GM15510 (cell line): ENCODE results near the gene KLKB1.

ENCODE experiments used
- POLR2A ChIP-seq: IDR thresholded peaks from 3 replicates; pipeline ENCODE4 v1.6.1; 2011; ENCODE audit warnings: borderline replicate concordance; ENCODE audit not compliant: insufficient read length; ENCODE audit errors: extremely low read depth

KLKB1 gene

DNA sequence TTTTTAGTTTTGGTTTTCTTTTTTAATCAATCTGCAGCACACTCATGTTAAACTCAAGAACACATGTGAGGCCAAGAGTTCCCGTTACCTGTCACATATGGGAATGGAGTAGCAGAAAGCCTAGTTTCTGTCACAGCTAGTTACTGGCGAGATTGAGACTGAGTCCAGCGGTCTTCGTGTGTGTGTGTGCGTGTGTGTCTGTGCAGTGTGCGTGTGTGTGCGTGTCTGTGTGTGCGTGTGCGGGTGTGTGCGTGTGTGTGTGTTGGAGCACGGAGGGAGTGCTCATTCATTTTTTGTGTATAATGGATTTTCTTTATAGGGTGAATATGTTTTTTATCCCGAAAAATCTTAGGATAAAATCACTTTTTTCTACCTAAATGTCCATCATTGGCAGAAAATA lies 57.8 kb downstream of the KLKB1 start:
- no peak for TF ChIP-seq POLR2A

GRCh38 chr4:186286581-186286980 lies 59.3 kb downstream of the KLKB1 start:
- no peak for TF ChIP-seq POLR2A

DNA sequence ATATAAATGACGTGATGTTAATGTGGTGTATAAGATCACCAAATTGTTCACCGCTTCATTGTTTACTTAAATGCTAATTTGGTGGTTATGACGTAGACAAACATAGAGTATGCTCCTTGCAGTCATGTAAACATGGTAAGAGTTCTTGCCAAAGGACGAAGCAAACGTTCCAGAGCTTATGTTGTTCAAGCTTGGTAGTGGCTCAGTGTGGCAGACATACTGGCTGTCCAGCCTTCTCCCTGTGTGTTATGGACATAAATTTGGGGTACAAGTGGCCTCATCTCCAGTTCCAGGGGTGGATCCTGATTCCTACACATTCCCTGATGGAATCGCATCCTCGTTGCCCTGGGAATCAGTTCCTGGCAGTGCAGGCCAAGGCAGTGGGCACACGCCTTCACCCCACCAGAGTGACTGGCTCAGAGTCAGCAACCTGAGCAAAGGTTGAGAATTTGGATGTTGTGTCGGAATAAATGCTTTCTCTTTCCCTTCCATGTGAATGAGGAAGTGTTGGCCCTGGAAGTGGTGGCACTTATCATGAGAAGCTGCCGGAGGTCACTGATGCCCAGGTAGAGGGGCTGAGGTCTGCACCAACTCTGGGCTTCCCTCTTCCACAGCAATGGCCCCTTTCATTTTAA lies 64.1 kb downstream of the KLKB1 start:
- no peak for TF ChIP-seq POLR2A

DNA sequence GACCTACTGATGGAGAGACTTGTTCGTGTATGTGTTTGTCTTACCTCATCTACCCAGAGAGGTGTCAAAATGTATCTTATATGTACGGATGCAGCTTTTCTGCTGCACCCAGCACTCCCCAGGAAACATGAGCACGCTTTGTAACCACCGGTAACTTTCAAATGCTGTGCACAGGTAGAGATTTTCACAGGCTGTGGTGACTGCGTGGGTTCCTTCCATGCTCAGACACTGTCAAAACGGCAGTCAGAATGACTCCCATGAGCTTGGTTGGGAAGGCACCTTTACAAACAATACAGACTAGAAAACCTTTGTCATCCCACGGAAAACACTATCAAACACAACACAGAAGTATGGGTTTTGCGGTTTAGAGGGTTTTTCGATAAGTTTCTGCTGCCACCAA lies 66.9 kb downstream of the KLKB1 start:
- TF ChIP-seq POLR2A: no peak

DNA sequence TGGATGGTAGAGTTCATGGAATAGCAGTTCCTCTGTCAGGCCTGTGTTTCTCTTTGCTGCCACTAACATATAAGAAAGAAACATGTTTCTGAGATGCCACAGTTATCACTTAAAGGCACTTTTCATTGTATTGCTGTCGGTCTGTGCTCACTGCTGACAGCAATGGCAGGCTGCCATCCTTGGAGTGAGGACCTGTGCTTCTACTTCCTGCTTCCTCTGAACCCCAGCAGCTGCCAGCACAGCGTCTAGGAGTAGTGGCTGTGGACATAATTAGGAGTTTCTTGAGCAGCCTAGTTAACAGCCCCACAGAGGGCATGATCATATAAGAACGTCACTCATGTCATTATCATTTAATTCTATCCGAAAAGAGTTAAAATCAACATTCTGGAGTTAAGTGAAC lies 69.2 kb downstream of the KLKB1 start:
- no peak for TF ChIP-seq POLR2A

DNA sequence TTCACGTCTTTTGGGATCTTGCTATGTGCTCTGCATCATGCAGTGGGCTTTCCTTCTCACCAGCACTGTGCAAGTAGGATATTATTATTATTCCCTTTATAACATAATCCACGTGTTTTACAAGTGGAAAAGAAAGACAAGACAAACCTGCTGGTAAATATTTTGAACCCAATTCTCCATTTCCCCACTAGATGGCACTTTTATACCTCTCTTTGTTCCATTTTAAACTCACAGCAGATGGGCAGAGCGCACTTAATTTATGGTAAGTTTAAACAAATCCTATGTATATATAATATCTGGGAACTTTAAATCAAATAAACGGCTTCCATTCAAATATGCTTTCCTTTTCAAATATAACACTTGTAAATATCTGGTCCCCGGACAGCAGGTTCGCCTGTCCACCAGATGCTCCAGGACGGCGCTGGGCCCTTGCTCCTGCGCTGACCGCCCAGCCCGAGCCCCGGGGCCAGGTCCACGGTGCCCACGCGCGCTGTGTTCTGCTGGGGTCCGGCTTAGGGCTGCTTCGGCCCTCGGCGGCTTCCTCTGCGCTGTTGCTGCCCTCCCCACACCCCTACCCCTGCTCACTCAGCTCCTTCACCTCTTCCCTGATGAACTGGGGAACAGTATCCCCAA lies 69.8 kb downstream of the KLKB1 start:
- TF ChIP-seq POLR2A: no peak

GRCh38 chr4:186298031-186298647 lies 70.8 kb downstream of the KLKB1 start:
- no peak for TF ChIP-seq POLR2A

- TF ChIP-seq POLR2A: no peak
Observed at GRCh38 chr4:186299291-186299690, 72.0 kb downstream of the KLKB1 start.

DNA sequence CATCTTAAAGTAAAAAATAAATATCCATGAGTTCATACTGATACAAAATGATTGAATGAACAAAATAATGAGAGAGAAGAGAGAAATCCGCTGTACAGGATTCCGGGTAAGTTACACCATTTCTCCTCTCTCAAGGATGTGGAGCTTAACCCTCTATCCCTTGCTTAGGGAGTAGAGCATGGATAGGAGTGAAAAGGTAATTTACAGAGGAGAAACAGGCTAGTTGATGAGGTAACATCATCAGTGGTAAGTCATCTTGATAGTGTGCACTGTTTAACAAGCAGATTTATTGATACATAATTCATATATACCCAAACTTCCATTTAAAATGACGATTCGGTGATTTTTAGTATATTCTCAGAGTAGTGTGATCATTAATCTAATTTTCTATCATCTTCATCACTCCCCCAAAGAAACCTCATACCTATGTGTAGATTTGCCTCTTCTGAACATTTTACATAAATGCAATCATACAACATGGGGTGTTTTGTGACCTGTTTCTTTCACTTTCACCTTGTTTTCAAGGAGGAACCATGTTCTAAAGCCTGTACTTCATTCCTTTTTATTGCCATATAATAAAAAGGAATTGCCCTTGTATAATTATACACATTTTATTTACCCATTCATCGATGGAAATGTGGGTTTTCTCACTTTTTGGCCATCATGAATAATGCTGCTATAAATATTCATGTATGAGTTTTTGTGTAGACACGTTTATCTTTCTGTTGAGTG lies 73.5 kb downstream of the KLKB1 start:
- TF ChIP-seq POLR2A: no peak

GRCh38 chr4:186304216-186304615 lies 76.9 kb downstream of the KLKB1 start:
- TF ChIP-seq POLR2A: no peak

- TF ChIP-seq POLR2A: no peak
Observed at GRCh38 chr4:186304866-186305505, 77.7 kb downstream of the KLKB1 start.

DNA sequence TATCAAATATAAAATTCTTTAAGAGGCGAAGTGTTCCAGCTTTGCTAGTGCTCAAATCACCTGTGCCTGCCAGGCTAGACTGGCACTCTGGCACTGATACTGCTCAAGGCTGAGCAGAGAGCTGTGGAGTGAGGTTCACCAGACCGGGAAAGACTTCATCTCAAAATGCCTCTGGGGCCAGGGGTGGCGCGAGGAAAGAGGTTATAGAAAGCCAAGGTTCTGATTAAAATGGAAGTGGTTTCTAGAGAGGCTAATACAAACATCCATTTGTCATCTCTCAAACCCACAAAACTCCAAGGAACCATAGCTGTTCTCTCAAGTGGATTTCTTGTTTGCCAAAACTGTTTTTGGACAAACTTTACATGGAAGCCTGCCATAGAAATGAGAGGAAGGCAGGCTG lies 80.2 kb downstream of the KLKB1 start:
- TF ChIP-seq POLR2A: no peak

DNA sequence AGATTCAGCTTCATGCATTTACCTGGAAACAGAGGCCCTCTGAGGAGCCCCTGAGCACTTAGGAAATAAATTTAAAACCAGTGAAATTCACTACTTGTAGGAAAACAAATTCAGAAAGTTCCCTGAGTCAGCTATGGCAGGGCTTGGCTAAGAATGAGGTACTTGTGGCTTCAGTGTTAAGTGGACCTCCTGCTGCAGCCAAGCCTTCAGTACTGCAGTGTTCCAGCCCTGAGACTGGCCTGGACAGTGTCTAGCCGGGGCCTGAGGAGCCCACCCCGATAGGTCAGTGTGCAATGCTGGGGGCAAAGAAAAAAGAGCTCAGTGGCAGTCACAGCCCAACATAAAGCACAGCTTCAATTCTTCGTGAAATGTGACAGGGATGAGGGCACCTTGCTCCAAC lies 80.6 kb downstream of the KLKB1 start:
- no peak for TF ChIP-seq POLR2A
